Activated T-helper 17 cell treated with anti-CD3 and anti-CD28 coated beads, Interleukin-2, amount 50 U/mL, for 72 hours (primary cell): Measurements from ENCODE around the gene PARP3. TPM values are rescaled to one million over a fixed set of nuclear protein-coding genes. Genes with fewer than 3 reads are reported as not detected.
A peak's percentile ranks its signal among the peaks of the same experiment; 100 is the strongest.
"Not testable (repeated sequence)": the region's sequence is repeated elsewhere in the genome, so short reads cannot be mapped to it uniquely, and the experiment has no call there.

Experiments used
- ATAC-seq: fragments of 150-1000 bp; cut with Tn5 transposase; replicated peaks from 2 replicates; pipeline ENCODE4 v1.10.0; 2021; ENCODE audit warnings: mild to moderate bottlenecking, moderate library complexity
- H3K27ac Mint-ChIP-seq: one replicate; pipeline ENCODE4 v1.8.0; 2022; ENCODE audit warnings: mixed read lengths
- H3K27me3 Mint-ChIP-seq: one replicate; pipeline ENCODE4 v1.8.0; 2022; ENCODE audit warnings: mixed read lengths
- H3K36me3 Mint-ChIP-seq: one replicate; pipeline ENCODE4 v1.8.0; 2022; ENCODE audit warnings: low read depth, mild to moderate bottlenecking, mixed read lengths
- H3K4me1 Mint-ChIP-seq: one replicate; pipeline ENCODE4 v1.8.0; 2022; ENCODE audit warnings: mixed read lengths
- H3K4me3 Mint-ChIP-seq: one replicate; pipeline ENCODE4 v1.8.0; 2022; ENCODE audit warnings: mild to moderate bottlenecking, mixed read lengths
- H3K9me3 Mint-ChIP-seq: one replicate; pipeline ENCODE4 v1.8.0; 2022; ENCODE audit warnings: mixed read lengths
- total RNA-seq, 2 donors: library from RNA; stranded (reverse); gene quantifications; one replicate each; pipeline ENCODE4 v1.2.3, GENCODE V29; 2022

The PARP3 gene
- total RNA-seq, 2 donors from 2014 or later: 10.4 to 13.4 TPM

DNA sequence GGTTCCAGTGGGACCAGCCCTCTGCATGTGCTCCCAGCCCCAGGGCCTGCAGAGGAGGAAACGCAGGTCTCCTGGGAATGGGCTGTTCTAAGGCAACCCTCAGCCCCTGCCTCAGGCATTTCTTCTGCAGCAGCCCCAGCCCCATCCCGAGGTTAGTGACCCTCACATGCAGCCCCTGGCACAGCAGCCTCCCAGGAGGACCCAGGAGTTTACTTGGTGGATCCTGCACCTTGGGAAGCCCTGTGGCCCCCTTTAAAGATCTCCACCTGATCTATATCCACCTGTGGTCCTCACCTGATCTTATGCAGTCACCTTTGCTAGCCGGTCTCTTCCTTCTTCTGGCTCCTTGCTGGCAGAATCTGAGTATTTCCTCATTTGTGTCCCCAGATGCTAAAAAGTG, 13.2 kb upstream of the PARP3 start:
- not testable (repeated sequence) for H3K27ac Mint-ChIP-seq, H3K27me3 Mint-ChIP-seq, ATAC-seq, H3K4me3 Mint-ChIP-seq, H3K4me1 Mint-ChIP-seq, H3K9me3 Mint-ChIP-seq
- H3K36me3 Mint-ChIP-seq: peaks cover 31% of the 10 kb centered on the region

DNA sequence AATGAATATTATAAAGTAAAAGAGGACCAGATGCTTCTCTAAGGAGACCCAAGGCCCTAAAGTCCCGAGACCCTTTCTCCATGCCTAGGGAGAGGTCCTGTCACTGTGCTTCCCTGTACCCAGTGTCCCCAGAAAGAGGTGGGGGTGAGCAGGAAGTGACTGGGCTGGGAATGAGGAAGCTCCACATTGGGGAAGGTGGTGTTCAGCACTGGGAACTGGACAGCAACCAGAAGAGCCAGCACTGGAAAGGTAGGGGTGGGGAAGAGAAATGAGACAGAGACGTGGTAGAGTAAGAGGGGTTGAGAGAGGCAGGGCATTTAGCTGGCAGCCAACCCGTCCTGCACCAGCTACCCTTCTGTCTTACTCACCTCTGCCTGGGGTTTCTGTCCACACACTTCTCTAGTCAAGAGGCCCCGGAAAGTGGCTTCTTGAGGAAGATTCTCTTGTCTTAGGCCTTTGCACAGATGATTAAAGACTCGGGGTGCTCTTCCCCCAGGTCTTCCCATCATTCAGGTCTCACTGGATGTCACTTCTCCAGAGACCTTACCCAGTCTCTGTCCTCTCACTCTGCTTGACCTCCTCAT, 12.7 kb upstream of the PARP3 start:
- no peaks in the 10 kb centered on the region for H3K9me3 Mint-ChIP-seq
- ATAC-seq: no peak
- no peak overlapping the region for H3K27ac Mint-ChIP-seq
- H3K4me3 Mint-ChIP-seq: no peak overlapping the region
- H3K27me3 Mint-ChIP-seq: no peaks in the 10 kb centered on the region
- H3K36me3 Mint-ChIP-seq: peaks cover 36% of the 10 kb centered on the region
- H3K4me1 Mint-ChIP-seq: no peaks in the 10 kb centered on the region

DNA sequence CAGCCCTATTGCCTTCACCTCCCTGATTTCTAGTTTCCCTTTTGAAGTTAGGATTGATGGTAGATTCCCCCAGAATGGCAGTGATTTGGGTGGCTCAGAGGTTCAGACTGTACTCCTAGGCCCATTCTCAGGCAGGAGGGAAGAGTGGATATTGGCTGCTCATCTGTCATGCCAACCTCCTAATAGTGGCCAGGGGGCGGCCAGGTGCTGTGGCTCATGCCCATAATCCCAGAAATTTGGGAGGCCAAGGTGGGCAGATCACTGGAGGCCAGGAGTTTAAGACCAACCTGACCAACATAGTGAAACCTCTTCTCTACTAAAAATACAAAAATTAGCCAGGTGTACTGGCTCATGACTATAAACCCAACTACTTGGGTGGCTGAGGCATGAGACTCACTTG, 11.7 kb upstream of the PARP3 start:
- Mint-ChIP-seq H3K4me3 (no peak overlapping the region), H3K27ac (no peak overlapping the region), H3K4me1 (no peaks in the 10 kb centered on the region), H3K36me3 (peaks cover 45% of the 10 kb centered on the region), H3K9me3 (no peaks in the 10 kb centered on the region), H3K27me3 (no peaks in the 10 kb centered on the region)
- ATAC-seq: no peak

DNA sequence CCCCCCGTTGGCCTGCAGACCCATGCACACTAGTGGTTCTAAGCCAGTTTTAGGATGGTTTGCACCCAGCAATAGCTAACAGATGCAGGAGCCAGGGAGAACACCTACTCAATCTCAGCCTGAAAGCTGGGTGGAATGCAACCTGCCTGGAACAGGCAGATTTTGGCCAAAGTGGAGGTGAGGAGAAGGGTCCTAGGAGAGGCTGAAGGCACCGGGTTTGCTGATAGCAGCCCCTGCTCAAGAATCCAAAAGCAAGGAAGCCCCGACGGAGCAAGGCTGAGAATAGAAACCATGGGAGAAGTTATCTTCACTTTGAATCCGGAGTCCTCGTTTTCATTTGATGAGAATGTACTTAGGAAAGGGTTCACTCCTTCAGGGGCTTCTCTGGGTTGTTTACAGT, 10.4 kb upstream of the PARP3 start:
- no peak overlapping the region for H3K4me3 Mint-ChIP-seq
- H3K9me3 Mint-ChIP-seq: no peaks in the 10 kb centered on the region
- H3K27ac Mint-ChIP-seq: no peak overlapping the region
- H3K27me3 Mint-ChIP-seq: no peaks in the 10 kb centered on the region
- peaks cover 59% of the 10 kb centered on the region for H3K36me3 Mint-ChIP-seq
- no peaks in the 10 kb centered on the region for H3K4me1 Mint-ChIP-seq
- no peak for ATAC-seq

DNA sequence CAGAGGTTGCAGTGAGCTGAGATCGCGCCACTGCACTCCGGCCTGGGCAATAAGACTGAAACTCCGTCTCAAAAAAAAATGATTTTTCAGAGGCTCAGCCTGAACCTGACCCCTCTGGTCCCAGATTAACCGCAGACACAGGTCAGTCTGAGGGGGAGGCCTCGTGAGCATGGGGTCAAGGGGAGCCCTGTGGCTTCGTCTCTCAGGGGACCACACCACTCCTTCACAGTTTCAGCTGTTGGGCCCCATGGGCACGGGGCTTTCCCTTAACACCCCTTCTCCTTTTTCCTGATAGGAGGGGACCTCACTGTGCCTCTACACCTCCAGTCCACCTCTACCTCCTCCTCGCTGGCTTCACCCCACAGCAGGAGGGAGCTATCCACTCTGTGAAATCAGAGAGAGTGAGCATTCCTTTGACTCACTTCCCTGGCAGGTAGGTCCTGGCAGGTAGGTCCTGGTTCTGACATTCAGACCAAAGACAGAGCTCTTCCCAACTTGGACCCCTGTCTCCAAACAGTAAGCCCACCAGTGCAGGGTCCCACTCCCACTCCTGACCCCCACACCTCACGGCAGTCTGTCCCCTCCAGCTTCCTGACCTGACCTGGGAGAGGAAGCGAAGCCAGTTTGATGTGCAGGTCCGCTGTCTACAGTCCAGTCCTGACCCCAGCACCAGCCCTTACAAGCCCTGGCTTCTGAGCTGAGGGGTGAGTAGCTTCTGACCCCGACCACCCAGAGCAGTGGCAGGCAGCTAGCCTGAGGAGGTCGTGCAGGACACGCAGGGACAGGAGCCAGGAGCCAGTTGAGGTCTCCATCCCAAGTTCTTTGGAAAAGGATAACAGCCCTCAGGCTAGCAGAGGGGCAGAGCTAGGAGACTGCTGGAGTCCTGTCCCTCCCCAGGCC, 9.4 kb upstream of the PARP3 start:
- no peaks in the 10 kb centered on the region for H3K4me1 Mint-ChIP-seq

DNA sequence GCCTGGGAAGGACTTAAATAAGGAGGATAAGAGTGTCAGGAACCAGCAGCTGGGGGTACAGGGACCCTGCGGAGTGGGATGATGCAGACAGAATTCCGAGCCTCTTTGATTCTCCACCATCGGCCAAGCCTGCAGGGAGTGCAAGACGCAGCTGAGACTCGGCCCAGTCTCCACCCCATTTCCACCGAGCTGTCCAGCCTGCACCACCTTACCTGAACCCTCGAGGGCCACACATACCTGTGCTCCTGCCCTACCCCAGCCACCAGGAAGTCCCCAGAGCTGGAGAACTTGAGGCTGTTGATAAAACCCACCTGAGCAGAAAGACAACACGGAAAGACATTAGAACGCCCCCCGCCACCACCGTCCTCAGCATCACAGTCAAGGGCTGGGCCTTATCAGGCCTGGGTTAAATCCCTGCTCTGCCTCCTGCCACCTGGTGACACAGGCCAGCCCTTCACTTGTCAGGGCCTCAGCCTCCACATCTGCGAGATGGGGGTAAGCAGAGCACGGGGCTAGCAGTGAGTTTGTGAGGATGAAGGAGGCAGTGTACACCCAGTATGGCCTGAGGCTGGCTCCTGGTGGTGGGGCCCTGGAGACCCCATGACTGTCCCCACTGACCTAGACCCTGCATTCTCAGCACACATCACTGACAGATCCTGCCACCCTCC, 8.6 kb upstream of the PARP3 start:
- H3K27me3 Mint-ChIP-seq: no peaks in the 10 kb centered on the region
- no peak overlapping the region for H3K27ac Mint-ChIP-seq
- no peak overlapping the region for H3K4me3 Mint-ChIP-seq
- H3K4me1 Mint-ChIP-seq: no peaks in the 10 kb centered on the region
- ATAC-seq: no peak
- H3K9me3 Mint-ChIP-seq: no peaks in the 10 kb centered on the region
- peaks cover 77% of the 10 kb centered on the region for H3K36me3 Mint-ChIP-seq

More for the DNA sequence above, 9.4 kb upstream of the PARP3 start:
- no peak for ATAC-seq
- H3K4me3 Mint-ChIP-seq: no peak overlapping the region
- H3K27ac Mint-ChIP-seq: no peak overlapping the region
- H3K36me3 Mint-ChIP-seq: peaks cover 68% of the 10 kb centered on the region
- H3K9me3 Mint-ChIP-seq: no peaks in the 10 kb centered on the region
- no peaks in the 10 kb centered on the region for H3K27me3 Mint-ChIP-seq

DNA sequence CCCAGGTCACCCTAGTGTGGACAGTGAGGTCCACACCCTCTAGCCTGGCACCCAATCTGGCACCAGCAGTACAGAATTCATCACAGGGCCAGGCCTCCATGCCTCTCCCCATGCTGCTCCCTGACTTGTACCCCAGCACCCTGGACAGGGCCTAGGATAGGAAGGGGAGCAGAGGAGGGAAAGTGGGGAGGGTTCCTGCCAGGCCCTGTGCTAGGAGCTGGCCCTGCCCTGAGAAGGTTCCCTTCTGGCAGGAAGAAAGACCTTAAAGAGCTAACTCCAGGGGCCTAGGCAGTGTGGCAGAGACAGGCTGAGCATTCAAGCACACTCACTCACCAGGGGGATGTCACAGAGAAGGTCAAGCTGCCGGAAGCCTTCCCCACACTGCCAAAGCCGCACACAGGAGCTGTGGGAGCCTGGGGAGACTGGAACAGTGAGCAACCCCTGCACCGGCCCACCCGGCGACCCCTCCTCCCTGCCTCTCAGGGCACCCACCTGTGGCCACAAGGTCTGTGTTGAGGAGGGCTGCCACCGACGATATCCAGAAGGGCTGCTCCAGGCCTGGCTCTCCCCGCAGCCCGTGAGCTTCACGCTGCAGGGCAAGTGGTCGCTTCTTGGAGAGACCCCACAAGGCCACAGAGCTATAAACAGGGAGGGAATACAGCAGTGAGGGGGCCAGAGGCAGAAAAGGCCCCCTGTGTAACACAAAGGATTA, 7.9 kb upstream of the PARP3 start:
- Mint-ChIP-seq H3K36me3 (peaks cover 82% of the 10 kb centered on the region), H3K27ac (no peak overlapping the region), H3K27me3 (no peaks in the 10 kb centered on the region), H3K9me3 (no peaks in the 10 kb centered on the region), H3K4me1 (peaks cover 4% of the 10 kb centered on the region), H3K4me3 (no peak overlapping the region)
- no peak for ATAC-seq

DNA sequence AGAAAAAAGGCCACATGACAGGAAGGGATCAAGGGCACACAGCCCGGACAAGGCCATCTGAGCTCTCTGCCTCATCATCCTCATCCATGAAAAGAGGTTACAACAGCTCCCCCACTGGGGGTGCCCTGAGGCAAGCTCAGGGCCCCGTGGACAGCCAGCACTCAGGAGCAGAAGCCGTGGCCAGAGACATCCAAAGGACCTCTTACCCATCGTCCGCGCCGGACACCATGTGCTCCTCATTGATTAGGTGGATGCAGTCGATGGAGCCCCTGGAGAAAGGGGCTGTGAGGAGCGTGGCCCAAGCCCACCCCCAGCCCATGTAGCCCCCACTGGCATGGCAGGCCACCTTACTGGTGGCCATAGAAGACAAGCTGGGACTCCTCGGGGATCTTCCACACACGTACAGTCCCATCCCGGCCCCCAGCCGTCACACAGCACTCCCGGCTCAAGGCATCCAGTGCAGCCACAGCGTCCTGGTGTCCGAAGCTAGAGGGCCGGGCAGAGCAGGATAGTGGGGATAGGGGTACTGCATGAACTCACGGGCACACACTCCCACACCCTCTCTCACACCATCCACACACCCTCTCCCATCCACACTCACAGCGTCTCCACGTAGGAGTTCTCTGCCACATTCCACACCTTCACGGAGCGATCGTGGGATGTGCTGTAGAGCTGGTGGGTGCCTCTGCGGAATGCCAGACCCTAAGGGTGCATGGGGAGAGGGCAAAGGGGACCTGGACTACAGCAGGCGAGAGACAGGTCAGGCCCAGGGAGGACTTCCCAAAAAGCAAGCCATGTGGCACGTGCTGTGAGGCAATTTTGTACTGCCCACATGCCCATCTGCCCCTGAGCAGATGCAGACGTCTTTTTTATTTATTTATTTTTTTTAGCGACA, 6.9 kb upstream of the PARP3 start:
- no peaks in the 10 kb centered on the region for H3K9me3 Mint-ChIP-seq
- no peak for ATAC-seq
- peaks cover 91% of the 10 kb centered on the region for H3K36me3 Mint-ChIP-seq
- H3K4me1 Mint-ChIP-seq: peaks cover 8% of the 10 kb centered on the region
- H3K4me3 Mint-ChIP-seq: no peak overlapping the region
- H3K27ac Mint-ChIP-seq: no peak overlapping the region
- H3K27me3 Mint-ChIP-seq: no peaks in the 10 kb centered on the region

DNA sequence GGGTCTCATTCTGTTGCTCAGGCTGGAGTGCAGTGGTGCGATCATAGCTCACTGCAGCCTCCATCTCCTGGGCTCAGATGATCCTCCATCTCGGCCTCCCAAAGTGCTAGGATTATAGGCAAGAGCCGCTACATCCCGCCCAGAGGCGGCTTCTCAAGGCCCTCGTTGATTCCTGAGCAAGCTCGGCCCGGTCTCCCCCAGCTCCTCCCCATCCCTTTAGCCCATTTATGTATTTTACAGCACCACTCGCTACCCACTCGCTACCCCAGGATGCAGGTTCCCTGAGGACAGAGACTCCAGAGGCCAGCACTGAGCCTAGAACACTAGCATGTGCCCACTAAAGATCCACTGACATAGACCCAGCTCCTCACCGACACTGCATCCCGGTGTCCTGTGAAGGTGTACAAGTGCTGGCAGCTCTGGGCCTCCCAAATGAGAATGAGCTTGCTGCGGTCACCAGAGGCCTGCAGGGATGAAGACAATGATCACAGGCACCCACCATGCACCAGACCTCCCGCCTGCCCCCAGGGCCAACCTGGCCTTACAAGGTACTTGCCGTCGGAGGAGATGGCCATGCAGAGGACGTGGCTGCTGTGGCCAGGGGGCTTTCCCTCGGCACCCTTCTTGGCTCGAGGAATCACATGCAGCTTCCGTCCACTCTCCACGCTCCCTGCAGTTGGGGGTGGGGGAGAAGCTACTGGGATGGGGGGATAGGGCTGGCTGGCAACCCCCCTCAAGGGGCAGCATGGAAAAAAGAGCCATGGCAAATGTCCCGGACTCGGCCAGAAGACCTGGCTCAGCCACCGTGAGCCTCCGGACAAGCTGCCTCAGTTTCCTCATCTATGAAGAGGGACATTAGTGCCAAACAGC, 6.0 kb upstream of the PARP3 start:
- H3K4me1 Mint-ChIP-seq: peaks cover 16% of the 10 kb centered on the region
- H3K36me3 Mint-ChIP-seq: peaks cover 95% of the 10 kb centered on the region
- no peak overlapping the region for H3K27ac Mint-ChIP-seq
- H3K27me3 Mint-ChIP-seq: no peaks in the 10 kb centered on the region
- no peak overlapping the region for H3K4me3 Mint-ChIP-seq
- H3K9me3 Mint-ChIP-seq: no peaks in the 10 kb centered on the region
- no peak for ATAC-seq

DNA sequence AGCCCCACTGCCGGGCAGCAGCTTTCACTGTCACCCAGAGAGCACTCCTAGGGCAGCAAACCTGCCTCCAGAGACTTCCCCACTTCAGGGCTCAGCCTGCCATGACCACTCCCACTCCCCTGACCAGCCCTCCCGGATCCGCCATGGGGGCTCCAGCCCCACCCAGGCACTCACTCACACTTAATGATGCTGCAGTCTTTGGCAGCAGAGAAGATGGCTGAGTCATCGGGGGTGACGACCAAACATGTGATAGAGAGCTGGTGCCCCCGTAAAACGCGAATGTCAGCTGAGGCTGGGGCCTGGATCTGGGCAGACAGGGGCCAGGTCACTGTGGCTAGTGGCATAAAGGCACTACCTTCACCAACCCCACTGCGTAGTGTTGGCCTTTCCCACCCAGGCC, 5.1 kb upstream of the PARP3 start:
- ATAC-seq: no peak
- no peaks in the 10 kb centered on the region for H3K27me3 Mint-ChIP-seq
- no peak overlapping the region for H3K4me3 Mint-ChIP-seq
- H3K36me3 Mint-ChIP-seq: peaks cover 86% of the 10 kb centered on the region
- peaks cover 16% of the 10 kb centered on the region for H3K4me1 Mint-ChIP-seq
- peak overlapping the region; percentile 52 for H3K27ac Mint-ChIP-seq
- H3K9me3 Mint-ChIP-seq: no peaks in the 10 kb centered on the region

DNA sequence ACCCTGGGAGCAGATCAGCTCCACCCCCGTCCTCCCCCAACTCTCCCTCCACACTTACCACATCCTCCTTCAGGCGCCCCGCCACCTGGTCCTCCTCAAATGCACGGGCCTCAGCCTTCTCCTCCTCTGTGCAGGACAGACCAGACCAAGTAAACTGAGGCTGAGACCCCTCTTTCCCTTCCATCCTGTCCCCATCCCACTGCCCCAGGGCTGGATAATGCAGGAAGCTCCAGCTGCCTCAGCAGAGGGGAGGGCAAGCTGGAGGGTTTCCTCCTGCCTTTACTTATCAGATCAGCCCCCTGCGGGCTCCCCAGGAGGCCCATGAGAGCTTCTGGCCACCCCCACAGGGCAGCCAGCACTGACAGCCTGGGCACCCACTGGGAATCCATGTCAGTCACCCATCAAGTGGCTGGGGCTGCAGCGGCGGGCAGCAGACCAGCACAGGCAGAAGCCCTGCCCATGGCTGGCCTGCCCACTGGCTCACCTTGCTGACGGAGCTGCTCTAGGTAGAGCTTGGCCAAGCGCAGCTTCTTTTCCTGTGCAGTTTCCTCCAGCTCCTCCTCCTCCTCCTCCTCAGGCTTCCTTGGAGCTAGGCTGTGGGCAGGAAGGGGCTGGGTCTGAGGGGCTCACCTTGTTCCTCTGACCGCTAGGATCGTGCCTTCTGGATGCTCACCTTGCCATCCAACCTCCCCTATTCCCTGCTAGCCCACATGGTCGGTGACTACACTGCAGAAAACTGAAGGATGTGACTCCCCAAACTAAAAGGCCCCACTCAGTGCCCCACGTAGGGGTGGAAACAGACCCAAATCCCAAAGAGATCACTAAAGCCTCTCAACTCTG, 4.3 kb upstream of the PARP3 start:
- Mint-ChIP-seq H3K36me3 (peaks cover 79% of the 10 kb centered on the region), H3K27ac (peak overlapping the region; percentile 52)
- ATAC-seq: no peak

DNA sequence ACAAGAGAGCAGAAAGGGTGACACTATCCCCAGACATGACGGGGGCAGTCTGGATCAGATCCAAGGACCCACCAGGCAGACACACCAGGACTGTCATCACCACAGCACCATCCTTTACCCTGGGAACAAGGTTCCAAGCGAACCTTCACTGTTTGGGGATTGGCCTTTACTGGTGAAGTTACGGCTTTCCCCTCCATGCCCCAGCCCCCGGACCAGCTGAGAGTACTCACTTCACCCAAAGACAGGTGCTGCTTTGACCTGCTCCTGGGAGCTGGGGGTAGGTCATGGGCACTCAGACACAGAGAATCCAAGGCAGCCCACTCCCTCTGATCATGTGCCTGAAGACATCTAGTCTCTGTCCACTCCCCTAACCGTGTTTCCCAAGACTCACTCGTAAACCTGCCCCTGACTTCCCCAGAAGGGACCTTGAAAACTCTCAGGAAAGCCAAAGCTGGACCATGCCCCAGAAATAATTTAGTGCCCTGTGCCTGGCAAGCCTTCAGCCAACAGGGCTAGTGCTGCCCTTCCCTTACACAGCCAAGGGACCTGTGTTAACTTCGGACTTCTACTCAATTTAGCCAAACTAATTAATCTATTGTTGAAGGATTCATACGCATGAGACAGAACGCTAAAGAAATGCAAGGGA, 3.3 kb upstream of the PARP3 start:
- H3K36me3 Mint-ChIP-seq: peaks cover 69% of the 10 kb centered on the region
- peak overlapping the region; percentile 69 for H3K27ac Mint-ChIP-seq
- no peaks in the 10 kb centered on the region for H3K9me3 Mint-ChIP-seq
- H3K4me3 Mint-ChIP-seq: peak overlapping the region; percentile 81
- no peak for ATAC-seq
- no peaks in the 10 kb centered on the region for H3K27me3 Mint-ChIP-seq
- H3K4me1 Mint-ChIP-seq: peaks cover 16% of the 10 kb centered on the region

More for the DNA sequence above, 4.3 kb upstream of the PARP3 start:
- no peak overlapping the region for H3K4me3 Mint-ChIP-seq
- H3K4me1 Mint-ChIP-seq: peaks cover 16% of the 10 kb centered on the region
- no peaks in the 10 kb centered on the region for H3K9me3 Mint-ChIP-seq
- no peaks in the 10 kb centered on the region for H3K27me3 Mint-ChIP-seq
